ENCODE results near the gene VAV1.
"Not testable (repeated sequence)": the region's sequence is repeated elsewhere in the genome, so short reads cannot be mapped to it uniquely, and the experiment has no call there.

Gene VAV1

GRCh38 chr19:6861683-6862286 is 89.3 kb downstream of the VAV1 start:
- no peak for DNase-seq

- DNase-seq: peak; percentile 77
Observed at GRCh38 chr19:6862673-6863078, 90.2 kb downstream of the VAV1 start.

- DNase-seq: no peak
Observed at GRCh38 chr19:6864325-6864940, 91.9 kb downstream of the VAV1 start.

DNA sequence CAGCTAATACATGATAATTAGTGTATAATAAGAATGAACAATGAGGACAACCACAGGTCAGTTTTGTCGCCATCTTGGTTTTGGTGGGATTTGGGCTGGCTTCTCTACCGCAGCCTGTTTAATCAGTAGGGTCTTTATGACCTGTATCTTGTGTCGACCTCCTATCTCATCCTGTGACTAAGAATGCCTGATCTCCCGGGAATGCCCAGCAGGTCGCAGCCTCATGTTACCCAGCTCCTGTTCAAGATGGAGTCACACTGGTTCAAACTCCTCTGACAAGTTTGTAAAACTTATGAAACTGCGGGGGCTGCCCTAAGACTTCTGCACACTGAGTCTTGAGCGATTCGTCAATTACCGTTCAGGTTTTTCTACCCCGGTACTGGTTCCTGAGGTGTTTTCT is 93.3 kb downstream of the VAV1 start:
- DNase-seq: no peak

- DNase-seq: no peak
Observed at GRCh38 chr19:6866741-6867151, 94.2 kb downstream of the VAV1 start.

DNA sequence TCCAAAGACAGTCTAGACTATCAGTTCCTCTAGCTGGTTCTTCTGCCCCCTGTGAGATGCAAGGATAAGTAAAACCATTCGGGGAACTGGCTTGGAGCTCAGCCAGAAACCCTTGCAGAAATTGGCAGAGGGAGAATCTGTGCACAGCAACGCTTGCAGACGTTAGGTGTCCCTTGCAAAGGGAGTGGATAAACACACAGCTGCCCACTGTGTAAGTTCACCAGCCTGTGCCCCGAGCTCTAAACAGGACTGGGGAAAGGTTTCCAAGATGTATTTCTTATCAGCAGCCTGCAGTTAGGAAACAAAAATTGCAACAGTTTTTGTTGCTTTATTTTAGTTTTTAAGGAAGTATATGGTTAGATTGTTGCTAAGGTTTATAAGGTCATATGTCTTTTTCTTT is 95.8 kb downstream of the VAV1 start:
- no peak for DNase-seq

GRCh38 chr19:6869151-6869882 is 96.8 kb downstream of the VAV1 start:
- not testable (repeated sequence) for DNase-seq

DNA sequence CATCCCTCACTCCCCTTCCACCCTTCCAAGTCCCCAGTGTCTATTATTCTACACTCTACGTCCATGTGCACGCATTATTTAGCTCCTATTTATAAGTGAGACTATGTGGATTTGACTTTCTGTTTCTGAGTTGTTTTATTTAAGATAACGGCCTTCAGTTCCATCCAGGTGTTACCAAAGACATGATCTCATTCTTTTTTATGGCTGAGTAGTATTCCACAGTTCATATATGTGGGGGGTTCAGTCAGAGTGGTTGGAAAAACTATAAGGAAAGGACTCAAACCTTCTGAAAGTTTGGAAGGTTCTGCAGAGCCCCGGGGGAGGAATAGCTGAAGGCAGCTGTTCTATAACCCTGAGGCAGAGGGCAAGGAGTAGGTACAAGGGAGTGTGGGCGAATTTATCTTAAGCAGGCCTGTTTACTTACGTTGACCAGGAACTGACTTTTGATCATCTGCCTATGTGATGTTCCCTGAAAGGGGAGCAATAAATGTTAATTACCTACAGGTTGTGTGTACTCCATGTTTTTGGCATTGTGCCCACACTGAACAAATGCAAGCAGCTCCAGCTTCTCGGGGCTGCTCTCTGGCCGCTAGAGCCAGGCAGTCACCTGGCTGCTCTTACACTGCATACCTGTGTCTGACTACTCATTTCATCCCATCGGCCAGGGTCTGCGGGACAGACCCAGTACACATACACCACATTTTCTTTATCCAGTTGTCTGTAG is 101.4 kb downstream of the VAV1 start:
- no peak for DNase-seq

DNA sequence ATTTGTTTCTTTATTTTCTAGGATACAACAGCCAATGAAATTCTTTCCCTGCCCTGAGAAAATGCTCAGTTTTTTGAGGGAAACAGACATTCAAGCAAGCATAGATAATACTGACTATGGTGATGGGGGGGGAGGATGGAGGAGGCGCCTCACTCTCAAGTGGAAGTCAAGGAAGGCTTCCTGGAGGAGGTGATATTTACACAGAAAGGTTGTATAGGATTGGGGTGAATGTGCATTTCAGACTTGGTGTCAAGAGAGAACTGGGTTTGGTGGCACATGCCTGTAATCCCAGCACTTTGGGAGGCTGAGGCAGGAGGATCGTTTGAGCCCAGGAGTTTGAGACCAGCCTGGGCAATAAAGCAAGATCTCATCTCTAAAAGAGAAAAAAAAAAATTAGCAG is 102.7 kb downstream of the VAV1 start:
- no peak for DNase-seq

- DNase-seq: no peak
Observed at GRCh38 chr19:6876748-6877147, 104.2 kb downstream of the VAV1 start.

DNA sequence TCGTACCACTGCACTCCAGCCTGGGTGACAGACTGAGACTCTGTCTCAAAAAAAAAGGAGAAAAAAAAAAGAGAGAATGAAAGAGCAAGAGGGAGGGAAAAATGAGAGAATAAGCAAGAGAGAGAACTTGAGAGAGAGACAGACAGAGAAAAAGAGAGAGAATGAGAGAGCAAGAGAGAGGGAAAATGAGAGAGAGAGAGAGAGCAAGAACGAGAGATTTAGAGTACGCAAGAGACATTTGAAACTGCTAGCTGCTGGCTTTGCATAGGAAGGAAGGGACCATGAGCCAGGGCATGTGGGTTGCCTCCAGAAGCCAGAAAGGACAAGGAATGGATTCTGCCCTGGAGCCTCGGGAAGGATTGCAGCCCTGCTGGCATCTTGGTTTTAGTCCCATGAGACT is 105.3 kb downstream of the VAV1 start:
- no peak for DNase-seq

GRCh38 chr19:6886277-6886897 is 113.9 kb downstream of the VAV1 start:
- no peak for DNase-seq

DNA sequence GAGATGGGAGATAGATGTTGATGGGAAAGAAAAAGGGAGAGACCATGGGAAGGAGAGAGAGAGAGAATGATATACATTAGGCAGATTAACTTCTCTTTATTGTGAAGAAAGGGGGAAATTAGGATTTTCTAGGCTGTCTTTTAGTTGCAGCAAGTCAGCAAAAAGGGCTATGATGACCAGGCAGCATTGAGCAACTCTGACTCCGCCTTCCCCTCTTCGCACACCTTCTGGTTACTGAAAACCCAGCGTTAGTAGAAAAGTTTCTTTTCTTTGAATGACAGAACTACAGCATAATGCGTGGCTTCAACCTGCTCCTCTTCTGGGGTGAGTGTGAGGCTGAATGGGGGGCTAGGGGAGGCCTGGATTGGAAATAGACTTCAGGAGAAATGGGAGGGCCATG is 114.8 kb downstream of the VAV1 start, which contains the start of gene ADGRE1:
Gene ADGRE1, plus strand, starts transcription at position 264 of the 400 bp plus-strand sequence. Its CDS starts 30 bp downstream, at position 294.
- DNase-seq: no peak

DNA sequence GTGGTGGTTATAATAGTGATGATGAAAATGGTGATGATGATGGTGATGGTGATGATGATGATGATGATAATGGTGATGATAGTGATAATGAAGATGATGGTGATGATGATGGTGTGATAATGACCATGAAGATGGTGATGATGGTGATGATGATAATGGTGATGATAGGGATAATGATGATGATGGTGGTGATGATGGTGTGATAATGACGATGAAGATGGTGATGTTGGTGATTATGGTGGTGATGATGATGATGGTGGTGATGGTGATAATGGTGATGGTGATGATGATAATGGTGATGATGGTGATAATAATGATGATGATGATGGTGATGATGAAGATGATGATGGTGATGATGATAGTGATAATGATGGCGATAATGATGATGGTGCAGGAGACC is 116.5 kb downstream of the VAV1 start:
- no peak for DNase-seq

DNA sequence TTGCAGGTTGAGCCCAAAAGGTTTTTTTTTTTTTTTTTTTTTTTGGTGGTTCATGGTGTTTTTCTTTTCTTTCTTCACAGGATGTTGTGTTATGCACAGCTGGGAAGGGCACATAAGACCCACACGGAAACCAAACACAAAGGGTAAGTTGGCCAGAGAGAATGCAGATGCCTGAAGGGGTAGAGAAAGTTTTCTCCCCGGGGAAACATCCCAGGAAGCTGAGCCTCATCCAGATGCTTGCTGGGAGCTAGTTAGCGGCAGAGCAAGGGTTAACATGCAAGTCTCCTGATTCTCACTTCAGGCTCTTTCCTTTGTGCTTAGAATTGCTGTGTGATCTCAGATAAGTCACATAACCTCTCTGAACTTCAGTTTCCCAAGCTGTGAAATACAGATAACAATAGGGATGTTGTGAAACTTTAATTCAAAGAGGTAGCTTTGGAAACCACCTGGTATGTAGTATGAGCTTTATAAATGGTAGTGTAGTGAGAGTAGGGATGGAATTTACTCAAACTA is 117.9 kb downstream of the VAV1 start:
- DNase-seq: no peak

GRCh38 chr19:6890938-6891337 is 118.4 kb downstream of the VAV1 start:
- DNase-seq: no peak

GRCh38 chr19:6891761-6892385 is 119.4 kb downstream of the VAV1 start:
- no peak for DNase-seq

DNA sequence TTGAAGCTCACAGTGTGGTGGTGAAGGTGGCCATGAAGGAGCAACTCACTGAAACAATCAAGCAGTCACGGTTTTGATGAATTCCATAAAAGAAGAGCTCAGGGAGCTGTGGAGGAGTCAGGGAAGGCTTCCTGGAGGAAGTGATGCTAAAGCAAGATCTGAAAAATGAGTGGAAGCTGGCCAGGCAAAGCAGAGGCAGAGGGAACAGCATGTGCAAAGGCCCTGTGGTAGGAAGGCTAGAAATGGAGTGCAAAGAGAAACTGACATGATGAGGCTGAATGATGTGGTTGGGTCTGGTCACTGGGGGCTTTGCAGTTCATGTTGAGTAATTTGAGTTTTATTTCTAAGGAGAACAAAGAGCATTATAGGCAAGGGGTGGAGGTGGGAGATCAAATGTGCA is 121.8 kb downstream of the VAV1 start:
- no peak for DNase-seq

- DNase-seq: no peak
Observed at GRCh38 chr19:6903446-6903845, 130.9 kb downstream of the VAV1 start.

GRCh38 chr19:6906559-6907060 is 134.1 kb downstream of the VAV1 start:
- DNase-seq: no peak

Measured in NK-92 treated with Interleukin-12 subunit alpha and Interleukin-12 subunit beta, amount 100 ng/mL, for 24 hours (cell line).